Immature natural killer cell (primary cell): ENCODE results near the gene UNC93A. TPM values are rescaled to one million over a fixed set of nuclear protein-coding genes. Genes with fewer than 3 reads are reported as not detected.

Experiments used
- polyA plus RNA-seq, 3 donors: library from polyadenylated mRNA; unstranded; fragments of 300-500 nt; fragmentation: Illumina TruSeq; gene quantifications; one replicate each; pipeline ENCODE4 v1.2.3, GENCODE V29; 2021

UNC93A gene
- polyA plus RNA-seq, 3 donors from 2014 or later = not detected

Other genes with a start within 250 kb of the UNC93A start
- gene CCR6, start 168.2 kb upstream of the UNC93A start, polyA plus RNA-seq = 1 to 10 TPM in 2 of 3 donors, under 1 TPM in 1; 0.79 to 2.3 (median 1.8) TPM
- gene GPR31, start 133.3 kb upstream of the UNC93A start, polyA plus RNA-seq = not detected
- gene TTLL2, start 33.8 kb downstream of the UNC93A start, polyA plus RNA-seq = not detected